Measurements from ENCODE around the gene NRIP1.
"Not testable (repeated sequence)": the region's sequence is repeated elsewhere in the genome, so short reads cannot be mapped to it uniquely, and the experiment has no call there.

The NRIP1 gene

DNA sequence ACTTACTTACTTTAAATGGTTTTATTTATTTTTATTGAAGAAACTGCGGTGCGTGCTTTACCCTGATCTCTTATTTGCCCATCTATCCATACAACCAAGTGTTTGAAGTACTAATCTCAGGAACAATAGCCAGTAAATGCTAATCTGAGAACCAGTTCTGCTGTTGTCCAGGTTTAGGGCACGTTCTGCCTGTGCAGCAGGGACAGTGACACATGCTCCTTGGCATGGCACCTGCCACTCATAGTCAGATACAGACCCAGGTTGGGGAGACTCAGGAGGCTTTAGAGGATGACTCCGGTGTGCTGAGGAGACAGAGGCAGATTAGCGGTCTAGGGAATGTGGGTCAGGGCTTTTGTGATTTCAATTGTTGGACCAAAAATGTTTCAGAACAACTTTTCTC lies 83.6 kb downstream of the NRIP1 start:
- no peak for DNase-seq (ENCODE audit: low read depth in 2 of 2)

DNA sequence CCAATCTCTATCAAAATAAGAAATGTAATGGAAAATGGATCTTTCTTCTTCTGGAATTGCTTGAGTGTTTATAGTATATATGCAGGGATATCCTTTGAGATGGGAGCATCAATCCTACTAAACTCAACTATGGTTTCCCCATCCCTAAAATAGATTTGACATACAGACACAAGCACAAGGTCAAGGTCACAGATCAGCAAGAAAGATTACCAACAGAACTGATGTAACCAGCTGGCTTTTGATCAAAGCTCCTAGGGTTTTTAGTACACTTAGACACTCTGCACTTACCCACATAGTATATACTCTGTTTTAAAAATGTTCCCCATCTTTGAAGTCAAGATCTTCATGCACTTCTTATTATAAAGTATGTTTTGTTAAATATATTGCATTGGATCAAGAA lies 85.5 kb downstream of the NRIP1 start:
- DNase-seq (ENCODE audit: low read depth in 2 of 2): no peak

DNA sequence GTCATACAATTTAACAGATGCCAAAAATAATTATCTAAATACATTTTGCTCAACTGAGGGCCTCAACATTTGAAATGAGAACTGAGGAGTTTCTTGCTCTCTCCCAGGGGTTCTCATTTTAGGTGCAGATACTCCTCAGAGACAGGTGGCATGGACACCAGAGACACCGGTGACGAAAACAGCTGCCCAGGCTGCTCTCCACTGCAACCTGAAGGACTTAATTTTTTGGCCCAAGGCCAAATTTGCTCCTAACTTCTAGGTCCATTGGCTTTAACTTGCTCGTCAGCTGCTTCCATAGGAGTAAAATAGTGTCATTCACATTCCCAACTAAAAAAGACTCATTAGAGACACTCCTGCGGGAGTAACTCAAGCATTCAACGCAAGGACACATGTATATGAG lies 87.0 kb downstream of the NRIP1 start:
- no peak for DNase-seq (ENCODE audit: low read depth in 2 of 2)

DNA sequence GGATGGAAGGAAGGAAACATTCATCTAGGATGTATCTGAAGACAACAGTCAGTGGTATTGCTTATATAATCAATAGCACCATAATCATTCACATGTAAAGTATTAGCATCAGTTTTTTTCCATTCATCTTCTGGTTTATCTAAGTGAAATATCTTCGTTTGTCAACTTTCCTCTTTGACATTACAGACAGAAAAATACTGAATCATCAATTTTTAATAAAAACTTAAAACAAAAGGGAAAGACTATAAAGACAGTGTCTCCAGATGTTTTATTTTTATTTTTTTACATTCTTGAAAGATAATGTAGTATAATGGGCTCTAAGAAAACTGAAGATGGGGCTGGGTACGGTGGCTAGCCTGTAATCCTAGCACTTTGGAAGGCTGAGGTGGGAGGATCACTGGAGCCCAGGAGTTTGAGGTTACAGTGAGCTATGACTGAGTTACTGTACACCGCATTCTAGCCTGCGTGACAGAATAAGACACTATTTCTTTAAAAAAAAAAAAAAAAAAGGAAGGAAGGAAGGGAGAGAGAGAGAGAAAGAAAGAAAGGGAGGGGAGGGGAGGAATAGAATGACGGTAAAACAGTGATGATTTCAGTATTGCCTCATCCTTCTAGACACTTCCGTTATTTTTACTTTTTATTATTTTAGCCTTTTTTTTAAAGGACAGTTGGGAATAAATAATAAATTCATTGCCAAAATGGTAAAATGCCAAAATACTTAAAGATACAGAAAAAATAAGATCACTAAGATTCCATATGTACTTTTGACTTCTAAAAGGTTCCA lies 89.5 kb downstream of the NRIP1 start:
- DNase-seq (ENCODE audit: low read depth in 2 of 2): no peak

DNA sequence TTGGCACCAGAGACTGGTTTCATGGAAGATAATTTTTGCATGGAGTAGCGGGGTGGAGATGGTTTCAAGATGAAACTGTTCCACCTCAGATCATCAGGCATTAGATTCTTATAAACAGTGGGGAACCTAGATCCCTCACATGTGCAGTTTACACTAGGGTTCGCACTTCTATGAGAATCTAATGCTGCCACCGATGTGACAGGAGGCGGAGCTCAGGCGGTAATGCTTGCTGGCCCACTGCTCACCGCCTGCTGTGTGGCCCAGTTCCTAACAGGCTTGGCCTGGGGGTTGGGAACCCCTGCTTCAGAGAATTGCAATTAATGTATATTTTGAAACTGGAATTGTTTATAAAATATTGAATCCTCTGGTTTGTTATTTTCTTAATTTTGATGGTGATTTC lies 92.1 kb downstream of the NRIP1 start:
- no peak for DNase-seq (ENCODE audit: low read depth in 2 of 2)

DNA sequence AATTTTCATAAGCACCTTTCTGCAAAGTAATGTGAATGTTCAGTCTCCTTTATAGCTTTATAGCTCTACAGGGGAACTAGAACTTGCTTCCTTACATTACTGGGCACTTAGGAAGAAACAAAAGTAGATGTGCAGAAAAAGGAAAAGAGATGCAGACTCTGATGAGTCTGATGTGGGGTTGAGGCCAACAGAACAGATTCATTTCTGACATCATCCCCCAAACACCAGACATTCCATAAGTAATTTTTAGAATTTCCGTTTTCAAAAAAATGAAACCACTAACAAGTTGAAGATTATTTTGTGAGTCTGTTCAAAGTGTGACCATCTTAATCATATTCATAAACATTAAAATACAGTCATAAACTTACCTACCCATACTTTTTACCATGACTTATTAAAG lies 96.0 kb downstream of the NRIP1 start:
- no peak for DNase-seq (ENCODE audit: low read depth in 2 of 2)

DNA sequence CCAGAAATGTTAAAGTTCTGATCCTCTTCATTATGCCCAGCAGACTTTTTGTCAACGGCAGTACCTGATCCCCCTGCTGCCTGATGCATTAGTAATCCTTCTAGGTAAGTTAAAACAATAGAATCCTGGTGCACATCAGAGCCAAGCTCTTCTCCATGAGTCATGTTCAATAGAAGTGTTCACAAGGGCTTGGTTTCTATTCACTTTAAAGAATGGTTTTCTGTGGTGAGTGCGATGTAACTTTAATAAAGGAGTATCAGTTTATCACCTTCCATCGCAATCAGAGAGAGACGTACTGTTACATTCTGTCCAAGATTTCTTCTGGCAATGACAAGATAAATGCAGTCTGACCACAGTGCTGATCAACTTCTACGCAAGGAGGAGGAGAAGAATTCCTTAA lies 96.8 kb downstream of the NRIP1 start:
- no peak for DNase-seq (ENCODE audit: low read depth in 2 of 2)

DNA sequence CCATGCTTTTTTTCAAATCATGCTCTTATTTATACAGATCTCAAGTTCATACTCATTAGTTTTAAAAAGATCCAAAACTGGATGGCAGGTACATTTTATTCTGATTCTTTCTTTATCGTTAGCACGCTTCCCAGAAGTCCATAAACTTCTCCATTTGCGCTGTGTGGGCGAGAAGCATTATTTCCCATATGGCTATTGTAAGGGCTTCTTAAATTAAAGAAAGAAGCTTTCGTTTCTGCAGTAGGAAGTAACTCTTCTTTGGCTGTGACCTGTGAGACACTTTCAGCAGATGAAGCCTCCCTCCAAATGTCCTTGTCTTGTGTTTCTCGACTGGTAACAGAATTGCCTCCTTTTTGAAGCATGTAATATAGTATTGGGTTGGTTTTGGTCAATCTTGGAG lies 100.2 kb downstream of the NRIP1 start:
- DNase-seq (ENCODE audit: low read depth in 2 of 2): no peak

DNA sequence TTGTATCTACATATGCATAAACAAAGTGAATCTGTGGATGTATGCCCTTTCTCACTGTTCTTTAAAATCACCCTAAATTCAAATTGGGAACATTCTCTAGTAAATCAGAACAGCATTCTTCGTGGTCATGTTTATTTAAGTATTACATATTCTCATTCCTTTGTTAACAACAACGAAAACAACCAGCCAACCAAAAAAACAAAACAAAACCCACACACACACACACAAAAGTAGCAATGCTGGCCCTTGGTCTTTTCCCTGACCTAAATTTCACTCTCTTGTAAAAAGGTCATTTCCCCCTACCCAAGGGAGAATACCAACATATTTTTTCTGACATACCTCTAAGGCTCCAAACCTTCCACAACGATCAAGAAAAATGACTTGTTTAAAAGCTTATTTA lies 102.6 kb downstream of the NRIP1 start:
- DNase-seq (ENCODE audit: low read depth in 2 of 2): no peak

DNA sequence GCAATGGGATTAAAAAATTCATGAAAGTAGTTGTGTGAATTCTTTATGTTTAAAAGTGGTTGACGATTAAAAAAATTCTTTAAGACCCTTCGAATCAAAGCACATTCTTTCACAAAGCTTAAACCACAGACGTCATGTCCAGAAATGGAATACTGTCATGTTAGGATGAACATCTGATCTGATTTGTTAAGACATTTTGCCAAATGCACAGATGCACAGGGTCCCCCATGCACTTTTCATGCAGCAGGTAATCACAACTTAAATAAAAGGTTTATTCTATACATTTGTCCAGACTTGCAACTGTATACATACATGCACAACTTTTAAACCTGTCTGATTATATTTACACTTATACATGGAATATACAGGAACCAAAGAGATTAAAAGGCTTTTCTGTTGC lies 103.3 kb downstream of the NRIP1 start:
- no peak for DNase-seq (ENCODE audit: low read depth in 2 of 2)

DNA sequence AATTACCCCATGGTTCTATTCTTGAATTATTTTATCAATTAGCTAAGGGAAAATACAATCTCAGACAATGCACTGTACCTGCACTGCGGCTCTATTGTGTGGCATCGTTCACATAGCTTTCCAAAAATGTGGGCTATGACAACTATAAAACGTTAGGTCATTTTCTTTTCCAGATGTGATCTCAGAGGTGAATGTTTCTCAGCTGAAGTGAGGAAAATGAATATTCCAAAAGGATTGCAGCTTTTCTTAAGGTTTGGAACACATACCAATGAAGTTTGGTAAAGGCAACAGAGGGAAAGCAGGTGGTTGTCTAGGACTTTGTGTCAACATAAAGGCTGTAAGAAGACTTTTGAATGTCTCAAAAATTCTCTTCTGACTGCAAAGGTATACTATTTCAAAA lies 105.5 kb downstream of the NRIP1 start:
- no peak for DNase-seq (ENCODE audit: low read depth in 2 of 2)

DNA sequence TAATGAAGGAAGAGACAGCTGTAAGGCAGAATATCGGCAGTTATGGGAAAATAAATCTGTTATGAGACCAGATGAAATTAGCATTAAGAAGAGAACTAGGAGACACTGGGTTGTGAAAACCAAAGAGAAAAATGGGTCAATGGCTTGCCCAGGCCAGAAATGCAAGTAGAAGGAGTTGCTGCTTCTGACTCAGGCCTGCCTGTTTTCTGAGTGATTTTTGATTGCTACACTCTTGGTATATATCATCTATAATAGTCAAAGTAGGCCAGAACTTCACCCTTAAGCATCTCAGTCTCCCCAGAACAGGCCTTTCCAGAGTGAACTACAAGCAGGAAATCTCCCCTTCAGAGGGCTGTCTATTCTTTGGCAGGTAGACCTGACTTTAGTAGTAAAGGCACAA lies 107.0 kb downstream of the NRIP1 start:
- DNase-seq (ENCODE audit: low read depth in 2 of 2): no peak

DNA sequence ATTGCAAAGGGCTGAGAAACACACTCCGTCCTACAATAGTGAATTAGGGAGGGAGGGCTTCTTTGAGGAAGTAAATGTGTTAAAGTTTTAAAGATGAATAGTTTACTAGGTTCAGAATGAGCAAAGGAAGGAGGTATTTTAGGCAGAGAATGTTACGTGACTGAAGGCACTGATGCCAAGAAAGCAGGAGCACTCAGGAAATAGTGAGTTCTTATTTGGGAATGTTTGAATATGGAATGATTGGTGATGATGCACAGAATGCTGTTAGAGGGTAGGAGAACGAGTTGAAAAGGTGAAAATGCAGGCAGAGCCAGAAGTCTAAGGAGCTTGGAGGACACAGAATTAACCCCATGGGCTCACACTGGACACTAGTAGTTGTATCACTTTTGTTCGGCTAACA lies 108.0 kb downstream of the NRIP1 start:
- no peak for DNase-seq (ENCODE audit: low read depth in 2 of 2)

DNA sequence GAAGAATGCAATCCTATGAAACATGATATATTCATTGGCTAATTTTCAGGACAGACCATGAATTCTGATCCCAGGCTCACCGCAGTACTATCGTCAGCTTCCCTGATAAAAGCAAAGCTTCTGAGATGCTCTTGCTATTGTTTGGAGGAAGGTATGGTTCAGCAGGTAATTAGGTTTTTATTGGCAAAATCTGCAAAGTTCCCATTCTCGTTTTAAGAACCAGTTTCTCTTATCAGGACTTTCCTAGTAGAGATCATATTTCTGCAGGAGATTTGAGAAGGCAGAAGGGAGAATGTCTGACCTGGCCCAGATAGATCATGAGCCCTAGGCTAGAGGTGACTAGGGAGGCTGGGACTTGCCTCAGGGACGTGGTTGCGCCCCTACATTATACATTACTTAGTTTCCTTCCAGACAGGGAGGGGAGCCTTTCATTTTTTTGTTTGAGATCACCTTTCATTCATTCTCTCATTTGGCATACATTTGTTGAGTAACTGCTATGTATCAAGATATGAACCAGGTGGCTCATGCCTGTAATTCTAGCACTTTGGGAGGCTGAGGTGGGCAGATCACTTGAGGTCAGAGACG lies 108.8 kb downstream of the NRIP1 start:
- no peak for DNase-seq (ENCODE audit: low read depth in 2 of 2)

DNA sequence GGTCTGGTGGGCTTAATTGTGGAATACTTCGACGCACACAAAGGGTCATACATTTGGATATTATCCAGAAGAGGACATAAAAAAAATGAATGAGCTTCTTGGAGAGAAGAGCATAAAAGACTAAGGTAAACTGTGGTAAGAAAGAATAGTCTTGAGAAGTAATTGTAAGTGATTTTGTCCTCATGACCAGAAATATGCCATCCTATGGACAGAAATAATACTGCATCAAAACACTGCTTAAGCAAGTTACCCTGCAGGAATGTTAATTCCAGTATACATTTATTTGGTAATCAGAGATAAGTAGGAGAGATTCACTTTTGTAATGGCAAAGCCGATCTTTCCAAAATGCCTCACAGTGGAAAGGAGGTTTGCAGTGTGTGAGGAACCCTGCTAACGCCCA lies 111.9 kb downstream of the NRIP1 start:
- DNase-seq (ENCODE audit: low read depth in 2 of 2): no peak

DNA sequence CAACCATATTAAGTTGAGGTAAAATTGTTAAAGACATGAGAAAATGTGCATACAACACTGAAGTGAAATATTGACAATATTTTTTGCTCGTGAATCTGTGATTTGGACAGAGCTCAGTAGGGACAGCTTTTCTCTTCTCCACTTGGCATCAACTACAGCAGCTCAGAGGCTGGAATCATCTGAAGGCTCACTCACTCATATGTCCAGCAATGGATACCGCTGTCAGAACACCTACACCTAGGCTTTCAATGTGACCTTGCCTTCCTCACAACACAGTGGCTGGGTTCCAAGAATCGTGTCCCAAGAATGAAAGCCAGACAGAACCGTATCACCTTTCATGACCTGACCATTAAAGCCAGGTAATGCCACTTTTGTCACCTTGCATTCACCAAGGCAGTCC lies 115.2 kb downstream of the NRIP1 start:
- DNase-seq (ENCODE audit: low read depth in 2 of 2): no peak

DNA sequence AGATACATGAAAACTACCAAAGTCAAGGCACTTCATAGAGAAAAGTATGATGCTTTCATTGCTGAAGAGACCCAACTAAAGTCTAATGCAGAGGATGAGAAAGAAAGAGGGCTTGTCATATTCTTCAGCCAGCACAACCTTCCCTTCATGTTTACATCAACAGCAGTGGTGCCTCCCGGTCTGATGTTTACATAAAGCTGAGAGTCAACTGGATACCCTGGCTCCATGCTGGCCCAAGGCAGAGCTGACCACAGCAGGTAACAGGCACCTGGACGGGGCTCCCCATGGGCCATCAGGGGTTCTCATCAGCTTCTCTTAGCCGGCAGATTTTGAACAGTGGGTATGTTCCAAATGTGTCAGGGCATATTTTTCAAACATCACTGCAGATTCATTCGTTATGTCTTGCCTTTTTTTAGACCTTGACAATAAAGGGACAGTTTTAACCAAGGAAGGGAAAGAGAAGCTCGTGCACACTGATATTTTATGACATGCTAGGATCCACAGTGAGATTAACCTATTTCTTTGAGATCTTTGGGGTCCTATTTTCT lies 117.1 kb downstream of the NRIP1 start:
- no peak for DNase-seq (ENCODE audit: low read depth in 2 of 2)

DNA sequence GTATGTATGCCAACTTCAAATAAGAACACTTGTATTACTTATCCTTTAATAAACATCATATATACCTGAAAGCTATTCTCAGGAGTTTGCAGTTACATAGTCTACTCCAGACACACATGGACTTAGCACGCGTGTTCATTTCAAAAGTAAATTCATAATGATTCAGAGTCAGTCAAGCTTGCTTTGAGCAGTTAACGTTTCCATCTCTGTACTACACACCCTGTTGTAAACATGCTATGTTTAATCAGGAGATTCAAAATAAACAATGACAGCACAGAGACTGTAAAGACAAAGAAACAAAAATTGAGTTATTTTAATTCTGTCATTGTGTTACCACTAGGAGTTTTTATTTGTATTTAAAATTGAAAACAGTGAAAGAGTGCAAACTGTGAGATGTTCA lies 119.6 kb downstream of the NRIP1 start:
- no peak for DNase-seq (ENCODE audit: low read depth in 2 of 2)

DNA sequence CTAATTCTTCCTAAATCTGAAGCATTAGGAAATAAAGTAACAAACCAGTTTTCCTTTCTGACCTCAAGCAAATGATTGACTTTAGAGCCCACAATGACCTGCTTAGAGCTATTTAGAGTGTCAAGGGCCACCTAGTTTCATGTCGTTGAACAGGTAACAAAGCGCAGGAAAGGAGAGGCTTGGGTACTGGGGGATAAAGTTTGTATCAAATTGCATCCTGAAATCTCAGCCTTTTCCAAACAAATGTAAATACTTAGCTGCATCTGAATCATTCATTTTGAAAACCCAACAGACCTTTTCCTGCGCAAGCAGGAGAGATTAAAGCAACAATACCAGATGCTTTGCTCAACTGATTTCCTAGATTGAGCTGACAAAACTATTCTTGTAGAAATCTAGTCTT lies 121.2 kb downstream of the NRIP1 start:
- DNase-seq (ENCODE audit: low read depth in 2 of 2): no peak

DNA sequence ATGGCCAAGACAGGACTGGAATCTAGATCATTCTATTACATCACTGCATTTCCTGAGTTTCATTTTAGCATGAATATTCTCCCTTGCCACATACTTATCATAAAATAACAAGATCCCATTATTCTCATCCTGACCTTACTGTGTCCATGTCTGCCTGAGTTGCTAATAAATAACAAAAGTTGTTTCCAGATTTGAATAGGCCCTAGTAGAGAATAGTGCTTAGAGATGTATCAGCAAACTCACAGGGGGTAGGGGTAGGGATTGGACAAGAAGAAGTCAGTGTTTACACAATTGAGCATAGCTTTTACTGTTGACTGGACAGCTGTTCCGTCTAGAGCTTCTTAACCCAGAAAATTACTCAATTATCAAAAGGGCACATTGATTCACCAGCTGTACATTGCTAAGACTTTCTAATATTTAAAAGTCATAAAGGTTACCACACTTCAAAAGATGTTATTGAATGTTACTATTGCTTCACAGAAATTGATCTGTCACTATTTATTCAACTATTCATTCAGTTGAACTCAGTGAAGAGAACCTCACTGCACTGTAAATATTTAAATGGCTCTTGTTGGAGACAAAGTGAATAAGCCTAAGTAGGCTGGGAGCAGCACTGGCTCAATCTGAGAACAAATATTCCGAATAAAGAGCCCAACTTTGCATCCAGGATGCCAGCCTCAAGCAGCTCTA lies 121.9 kb downstream of the NRIP1 start:
- no peak for DNase-seq (ENCODE audit: low read depth in 2 of 2)

DNA sequence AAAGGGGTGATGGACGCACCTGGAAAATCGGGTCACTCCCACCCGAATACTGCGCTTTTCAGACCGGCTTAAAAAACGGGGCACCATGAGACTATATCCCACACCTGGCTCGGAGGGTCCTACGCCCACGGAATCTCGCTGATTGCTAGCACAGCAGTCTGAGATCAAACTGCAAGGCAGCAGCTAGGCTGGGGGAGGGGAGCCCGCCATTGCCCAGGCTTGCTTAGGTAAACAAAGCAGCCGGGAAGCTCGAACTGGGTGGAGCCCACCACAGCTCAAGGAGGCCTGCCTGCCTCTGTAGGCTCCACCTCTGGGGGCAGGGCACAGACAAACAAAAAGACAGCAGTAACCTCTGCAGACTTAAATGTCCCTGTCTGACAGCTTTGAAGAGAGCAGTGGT lies 137.5 kb downstream of the NRIP1 start:
- DNase-seq (ENCODE audit: low read depth in 2 of 2): not testable (repeated sequence)

DNA sequence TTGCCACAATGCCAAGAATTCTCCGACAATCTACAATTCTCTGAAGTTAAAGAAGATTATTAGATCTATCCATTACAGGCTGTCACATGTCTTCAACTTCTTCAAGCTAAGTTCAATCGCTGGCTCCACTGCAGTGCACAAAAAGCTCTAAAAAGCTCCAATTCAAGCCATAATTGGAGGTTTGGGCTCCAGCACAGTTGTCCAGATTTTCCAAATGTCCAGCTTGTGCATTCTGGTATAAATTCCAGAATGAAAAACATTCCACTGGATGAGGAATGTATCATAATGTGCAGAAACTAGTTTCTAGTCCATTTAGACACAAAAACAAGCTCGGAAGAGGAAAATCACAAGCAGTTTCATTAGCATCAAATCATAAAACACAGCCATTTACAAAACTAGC lies 138.6 kb downstream of the NRIP1 start:
- DNase-seq (ENCODE audit: low read depth in 2 of 2): no peak

DNA sequence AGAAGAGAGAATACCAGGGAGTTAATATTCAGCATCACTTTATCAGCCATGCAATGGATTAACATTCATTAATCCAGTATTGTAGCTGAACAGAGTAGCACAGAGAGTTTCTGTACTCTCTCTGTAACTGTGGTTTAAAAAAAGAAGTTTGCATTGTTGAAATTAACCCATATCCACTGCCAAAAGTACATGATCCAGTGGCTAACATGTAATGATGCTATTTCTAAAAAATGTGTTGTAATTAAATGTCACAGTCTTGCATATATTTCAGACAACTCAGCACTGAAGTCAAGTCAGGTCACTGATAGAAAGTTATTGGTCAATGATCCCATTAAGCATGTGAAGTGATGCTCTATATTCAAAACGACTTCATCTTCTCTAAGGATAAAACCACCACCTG lies 141.3 kb downstream of the NRIP1 start:
- DNase-seq (ENCODE audit: low read depth in 2 of 2): no peak
